Kidney (tissue), 14 donors: ENCODE measurements around the gene SLC25A44. TPM values are rescaled to one million over a fixed set of nuclear protein-coding genes. Genes with fewer than 3 reads are reported as not detected.

ENCODE experiments used
- DNase-seq, 5 donors: peaks; one replicate each; pipeline ENCODE4 v3.0.0-alpha.2; 2013 to 2020
- FAIRE-seq: peaks from 2 replicates; lab custom pipeline; 2012; peaks lifted over from hg19 to GRCh38; lab: Jason Lieb, UNC
- H3K27ac ChIP-seq, 2 donors: one replicate each; pipeline ENCODE4 v1.7.0; 2013; ENCODE audit warnings: low read depth in 2 of 2, low read length in 2 of 2, inconsistent platforms in 1 of 2
- H3K27me3 ChIP-seq: one replicate; pipeline ENCODE4 v1.7.1; 2013; ENCODE audit warnings: low read length, inconsistent platforms; ENCODE audit not compliant: control insufficient read depth, insufficient read depth
- H3K36me3 ChIP-seq, 3 donors: one replicate each; pipeline versions ENCODE4 v1.7.0 to v1.7.1; 2013; ENCODE audit warnings: low read length in 3 of 3, control low read depth in 1 of 3, inconsistent platforms in 1 of 3; ENCODE audit not compliant: insufficient read depth in 3 of 3, control insufficient read depth in 2 of 3
- H3K4me1 ChIP-seq, 3 donors: one replicate each; pipeline versions ENCODE4 v1.7.0 to v1.7.1; 2013; ENCODE audit warnings: low read length in 3 of 3, inconsistent platforms in 1 of 3, low read depth in 1 of 3; ENCODE audit not compliant: control insufficient read depth in 2 of 3, insufficient read depth in 2 of 3
- H3K4me3 ChIP-seq, 3 donors: one replicate each; pipeline versions ENCODE4 v1.7.0 to v1.8.1; 2013; ENCODE audit warnings: low read length in 3 of 3, control low read depth in 1 of 3, inconsistent platforms in 1 of 3
- H3K9ac ChIP-seq, 3 donors: one replicate each; pipeline versions ENCODE4 v1.7.0 to v1.7.1; 2013; ENCODE audit warnings: low read length in 3 of 3, control low read depth in 1 of 3, inconsistent platforms in 1 of 3
- H3K9me3 ChIP-seq, 3 donors: one replicate each; pipeline versions ENCODE4 v1.7.0 to v1.7.1; 2013; ENCODE audit warnings: low read length in 3 of 3, control low read depth in 1 of 3, inconsistent platforms in 1 of 3; ENCODE audit not compliant: control insufficient read depth in 2 of 3, insufficient read depth in 1 of 3
- intact Hi-C: fragments of 100-400 bp; cut with DNase I; formaldehyde crosslinking; loops from one replicate; pipeline ENCODE4 v1.11.1; 2022
- polyA plus RNA-seq: library from polyadenylated mRNA; stranded (reverse); fragments of 350-450 nt; fragmentation: Illumina TruSeq; extraction: RNeasy Lipid Tissue Mini Kit (QIAGEN cat#74804); gene quantifications from one replicate; pipeline ENCODE4 v1.2.3, GENCODE V29; 2014; ENCODE audit warnings: low read depth, low replicate concordance; ENCODE audit not compliant: insufficient read depth
- total RNA-seq: library from RNA; stranded (reverse); fragmentation: NEBNext Ultra II Directional; extraction: Animal tissue kit (Norgen Biotek cat#: 25700); gene quantifications from one replicate; pipeline ENCODE4 v1.2.1, GENCODE V29; 2021
- TF ChIP-seq, protein P1 (sequence below): IDR thresholded peaks from 3 replicates; pipeline ENCODE4 v1.5.1; 2012; ENCODE audit warnings: mild to moderate bottlenecking, moderate library complexity, borderline replicate concordance; ENCODE audit not compliant: insufficient read depth; ENCODE audit errors: extremely low read depth
- donor health status: control.
- donor health status: control.
- donor health status: control.
- donor health status: control.
- donor health status: control.
- donor health status: DM: yes; HTN: yes; CAD: no.
- donor health status: Normal renal cell carcinoma (clear cell type).

SLC25A44 gene
- total and polyA plus RNA-seq, 2 donors from 2014 or later, result 28.1 to 29.0 TPM

GRCh38 chr1:156241311-156241811 is 47.5 kb downstream of the SLC25A44 start:
- intact Hi-C loops, result no loop called here
- Histone ChIP-seq H3K36me3 (peaks cover 2 to 28% (median 15%) of the 10 kb centered on the region in 3 donors), H3K4me1 (peaks cover 0 to 7% (median 0%) of the 10 kb centered on the region in 3 donors), H3K27ac (no peak overlapping the region), H3K9ac (no peak overlapping the region), H3K9me3 (no peaks in the 10 kb centered on the region), H3K27me3 (no peaks in the 10 kb centered on the region), H3K4me3 (no peak overlapping the region)
- FAIRE-seq (no peak), DNase-seq (no peak)
- TF ChIP-seq, protein P1, sequence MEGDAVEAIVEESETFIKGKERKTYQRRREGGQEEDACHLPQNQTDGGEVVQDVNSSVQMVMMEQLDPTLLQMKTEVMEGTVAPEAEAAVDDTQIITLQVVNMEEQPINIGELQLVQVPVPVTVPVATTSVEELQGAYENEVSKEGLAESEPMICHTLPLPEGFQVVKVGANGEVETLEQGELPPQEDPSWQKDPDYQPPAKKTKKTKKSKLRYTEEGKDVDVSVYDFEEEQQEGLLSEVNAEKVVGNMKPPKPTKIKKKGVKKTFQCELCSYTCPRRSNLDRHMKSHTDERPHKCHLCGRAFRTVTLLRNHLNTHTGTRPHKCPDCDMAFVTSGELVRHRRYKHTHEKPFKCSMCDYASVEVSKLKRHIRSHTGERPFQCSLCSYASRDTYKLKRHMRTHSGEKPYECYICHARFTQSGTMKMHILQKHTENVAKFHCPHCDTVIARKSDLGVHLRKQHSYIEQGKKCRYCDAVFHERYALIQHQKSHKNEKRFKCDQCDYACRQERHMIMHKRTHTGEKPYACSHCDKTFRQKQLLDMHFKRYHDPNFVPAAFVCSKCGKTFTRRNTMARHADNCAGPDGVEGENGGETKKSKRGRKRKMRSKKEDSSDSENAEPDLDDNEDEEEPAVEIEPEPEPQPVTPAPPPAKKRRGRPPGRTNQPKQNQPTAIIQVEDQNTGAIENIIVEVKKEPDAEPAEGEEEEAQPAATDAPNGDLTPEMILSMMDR, result no peak

GRCh38 chr1:156241926-156242325 is 48.0 kb downstream of the SLC25A44 start, which contains the start of gene BGLAP:
Gene BGLAP (plus strand): TSS chr1:156242184. CDS start chr1:156242232, 48 bp downstream.
- TF ChIP-seq, protein P1, result no peak
- Histone ChIP-seq H3K27me3 (no peaks in the 10 kb centered on the region), H3K27ac (no peak within 1 kb of the TSS), H3K9ac (no peak within 1 kb of the TSS), H3K4me1 (peaks cover 0 to 7% (median 0%) of the 10 kb centered on the region in 3 donors), H3K9me3 (no peaks in the 10 kb centered on the region), H3K4me3 (no peak within 1 kb of the TSS), H3K36me3 (peaks cover 2 to 25% (median 10%) of the 10 kb centered on the region in 3 donors)
- DNase-seq (no peak), FAIRE-seq (no peak)
- intact Hi-C loops, result no loop called here

DNA sequence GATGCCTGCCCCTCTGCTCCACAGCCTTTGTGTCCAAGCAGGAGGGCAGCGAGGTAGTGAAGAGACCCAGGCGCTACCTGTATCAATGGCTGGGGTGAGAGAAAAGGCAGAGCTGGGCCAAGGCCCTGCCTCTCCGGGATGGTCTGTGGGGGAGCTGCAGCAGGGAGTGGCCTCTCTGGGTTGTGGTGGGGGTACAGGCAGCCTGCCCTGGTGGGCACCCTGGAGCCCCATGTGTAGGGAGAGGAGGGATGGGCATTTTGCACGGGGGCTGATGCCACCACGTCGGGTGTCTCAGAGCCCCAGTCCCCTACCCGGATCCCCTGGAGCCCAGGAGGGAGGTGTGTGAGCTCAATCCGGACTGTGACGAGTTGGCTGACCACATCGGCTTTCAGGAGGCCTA is 48.8 kb downstream of the SLC25A44 start:
- TF ChIP-seq, protein P1, result no peak
- peaks cover 0 to 23% (median 7%) of the 10 kb centered on the region in 3 donors for H3K36me3 ChIP-seq
- intact Hi-C loops, result no loop called here
- no peak overlapping the region for H3K27ac ChIP-seq
- DNase-seq (no peak), FAIRE-seq (no peak)
- no peaks in the 10 kb centered on the region for H3K27me3 ChIP-seq
- H3K4me3 ChIP-seq, result no peak overlapping the region
- peaks cover 0 to 7% (median 0%) of the 10 kb centered on the region in 3 donors for H3K4me1 ChIP-seq
- H3K9ac ChIP-seq, result no peak overlapping the region
- H3K9me3 ChIP-seq, result no peaks in the 10 kb centered on the region
